NCI-H1694 treated with DMSO at 0.1 percent for 48 hours (cell line): Measurements from ENCODE around the gene TGM3.

ENCODE experiments used
- DNase-seq: peaks from one replicate; lab custom pipeline; 2025; lab: John Stamatoyannopoulos, UW

Gene TGM3

DNA sequence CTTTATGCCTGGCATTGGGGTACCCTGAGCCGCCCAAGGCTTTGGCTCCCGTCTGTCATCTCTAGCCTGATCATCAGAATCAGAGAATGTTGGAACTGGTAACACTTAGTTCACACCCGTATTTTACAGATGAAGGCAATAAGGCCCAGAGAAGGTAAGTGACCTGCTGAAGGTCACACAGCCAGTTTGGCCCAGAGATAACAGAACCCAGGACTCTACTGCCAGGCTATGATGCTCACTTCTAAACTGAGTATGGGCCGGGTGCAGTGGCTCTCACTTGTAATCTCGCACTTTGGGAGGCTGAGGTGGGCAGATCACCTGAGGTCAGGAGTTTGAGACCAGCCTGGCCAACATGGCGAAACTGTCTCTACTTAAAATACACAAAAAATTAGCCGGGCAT lies 83.1 kb downstream of the TGM3 start:
- DNase-seq: no peak

DNA sequence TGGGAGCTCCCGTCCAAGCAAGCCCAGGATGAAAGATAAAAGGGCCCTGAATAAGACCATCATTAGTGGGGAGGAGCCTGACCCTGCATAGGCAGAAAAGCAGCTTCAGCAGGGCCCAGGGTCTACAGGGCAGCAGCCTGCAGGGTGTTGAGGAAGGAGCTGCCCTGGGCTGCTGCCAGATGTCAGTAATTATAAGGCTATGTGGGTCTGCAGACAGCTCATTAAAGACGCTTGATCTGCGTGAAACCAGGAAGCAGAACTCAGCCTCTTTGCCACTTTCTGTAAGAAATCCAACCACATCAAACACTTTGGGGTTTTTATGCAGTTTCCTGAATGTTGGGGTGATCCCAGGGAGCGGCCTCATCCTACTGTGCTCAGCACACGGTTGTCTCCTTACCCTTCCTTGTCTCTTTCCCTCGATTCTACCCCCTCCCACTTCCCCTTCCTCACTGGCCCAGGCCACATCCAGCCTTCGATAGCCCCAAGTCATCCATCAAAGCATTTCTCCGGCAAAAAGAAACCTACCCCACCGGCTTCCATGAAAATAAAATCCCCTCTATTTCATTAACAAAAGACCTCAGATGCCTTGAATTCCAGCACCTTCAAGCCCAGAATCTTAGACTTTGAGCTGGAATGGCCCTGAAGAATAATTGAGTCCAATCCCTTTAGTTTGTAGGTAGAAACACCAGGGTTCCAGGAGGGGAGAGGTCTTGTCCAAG lies 83.9 kb downstream of the TGM3 start:
- no peak for DNase-seq

DNA sequence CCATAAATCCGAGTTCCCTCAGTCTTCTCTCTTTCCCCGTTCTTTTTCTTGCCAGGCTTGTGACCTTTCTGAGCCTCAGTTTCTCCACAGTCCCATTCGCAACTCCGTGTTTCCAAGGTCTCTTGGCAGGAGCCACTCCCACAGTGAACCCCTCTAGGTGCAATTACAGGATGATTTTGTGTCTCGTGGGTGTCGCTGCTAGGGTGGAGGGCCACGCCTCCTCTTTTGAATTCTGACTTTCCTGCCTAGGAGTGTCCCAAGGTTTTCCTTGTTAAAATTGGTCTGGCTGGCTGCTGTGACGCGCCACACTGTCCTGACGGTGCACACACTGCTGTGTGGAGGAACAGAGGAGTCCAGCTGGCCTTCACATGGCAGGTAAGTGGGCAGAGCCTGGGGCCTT lies 84.8 kb downstream of the TGM3 start, which contains the start of gene TGM6:
TGM6 (plus strand) TSS at position 301 of the 400 bp plus-strand sequence; CDS start at position 369, 68 bp downstream.
- DNase-seq: no peak

DNA sequence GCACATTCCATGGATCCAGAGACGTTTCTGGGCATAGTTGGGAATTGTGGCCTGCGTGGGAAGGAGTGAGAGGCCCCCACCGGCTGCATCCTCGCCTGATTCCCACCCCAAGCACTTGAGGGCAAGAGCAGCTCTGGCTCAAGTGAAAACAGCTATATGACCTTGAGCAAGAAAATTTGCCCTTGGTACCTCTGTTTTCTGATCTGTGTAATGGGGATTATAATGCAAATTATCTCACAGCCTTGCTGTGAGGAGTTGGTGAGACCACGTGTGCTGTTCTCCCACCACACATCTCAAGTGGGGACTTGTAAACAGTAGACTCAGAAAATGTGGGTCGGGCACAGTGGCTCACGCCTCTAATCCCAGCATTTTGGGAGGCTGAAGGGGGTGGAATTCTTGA lies 85.5 kb downstream of the TGM3 start:
- DNase-seq: no peak

DNA sequence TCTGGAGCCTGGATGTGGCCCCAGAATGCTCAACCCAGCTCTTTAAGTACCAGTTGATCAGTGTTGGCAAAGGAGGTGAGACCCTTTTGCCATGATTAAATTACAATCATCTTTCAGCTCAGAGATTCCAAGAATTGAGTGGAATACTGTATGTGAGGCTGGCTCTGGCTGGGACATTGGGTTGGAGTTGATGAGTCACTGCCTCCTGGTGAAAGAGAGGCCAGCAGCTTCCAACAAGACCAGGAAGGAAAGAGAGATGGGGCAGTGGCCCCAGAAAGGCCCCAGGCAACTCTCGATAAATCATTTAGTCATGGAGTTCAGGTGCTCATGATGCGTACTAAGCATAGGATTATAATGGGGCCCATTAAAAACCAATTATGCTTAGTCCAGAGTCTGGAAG lies 87.0 kb downstream of the TGM3 start:
- no peak for DNase-seq

DNA sequence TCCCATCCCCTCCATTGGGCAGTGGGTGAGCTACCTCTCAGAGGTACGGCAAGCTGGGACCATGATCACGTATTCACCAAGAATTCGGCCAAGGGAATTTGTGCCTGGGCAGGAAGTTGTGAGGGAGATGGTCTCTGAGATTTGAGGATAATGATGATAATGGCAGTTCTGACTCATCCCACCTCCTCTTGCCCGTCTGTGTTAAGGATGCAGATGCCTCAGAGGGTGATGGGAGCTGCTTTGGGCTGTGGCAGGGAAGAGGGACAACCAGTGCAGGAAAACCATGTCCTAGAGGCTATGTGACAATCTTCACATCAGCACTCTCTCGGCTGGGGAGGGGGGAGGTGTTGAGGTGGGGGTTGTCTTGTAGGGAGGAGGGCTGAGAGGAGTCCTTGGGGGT lies 89.2 kb downstream of the TGM3 start:
- no peak for DNase-seq

DNA sequence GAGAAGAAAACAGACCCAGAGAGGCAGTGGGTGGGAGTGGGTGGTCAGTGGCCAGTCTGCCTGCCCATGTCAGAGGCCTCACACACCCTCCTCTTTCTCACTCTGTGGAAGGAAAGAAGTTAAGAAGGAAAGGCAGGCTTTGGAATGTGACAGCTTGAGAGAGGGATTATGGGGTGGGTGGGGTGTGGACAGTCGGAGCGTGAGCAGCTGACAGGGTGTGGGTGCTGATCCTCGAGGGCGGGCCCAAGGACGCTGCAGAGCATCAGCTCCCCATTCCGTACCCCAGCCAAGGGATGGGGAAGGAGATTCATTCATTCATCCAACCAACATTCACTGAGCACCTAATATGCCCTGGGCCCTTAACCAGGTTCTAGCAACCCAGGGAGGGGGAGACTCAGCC lies 89.7 kb downstream of the TGM3 start:
- DNase-seq: no peak

DNA sequence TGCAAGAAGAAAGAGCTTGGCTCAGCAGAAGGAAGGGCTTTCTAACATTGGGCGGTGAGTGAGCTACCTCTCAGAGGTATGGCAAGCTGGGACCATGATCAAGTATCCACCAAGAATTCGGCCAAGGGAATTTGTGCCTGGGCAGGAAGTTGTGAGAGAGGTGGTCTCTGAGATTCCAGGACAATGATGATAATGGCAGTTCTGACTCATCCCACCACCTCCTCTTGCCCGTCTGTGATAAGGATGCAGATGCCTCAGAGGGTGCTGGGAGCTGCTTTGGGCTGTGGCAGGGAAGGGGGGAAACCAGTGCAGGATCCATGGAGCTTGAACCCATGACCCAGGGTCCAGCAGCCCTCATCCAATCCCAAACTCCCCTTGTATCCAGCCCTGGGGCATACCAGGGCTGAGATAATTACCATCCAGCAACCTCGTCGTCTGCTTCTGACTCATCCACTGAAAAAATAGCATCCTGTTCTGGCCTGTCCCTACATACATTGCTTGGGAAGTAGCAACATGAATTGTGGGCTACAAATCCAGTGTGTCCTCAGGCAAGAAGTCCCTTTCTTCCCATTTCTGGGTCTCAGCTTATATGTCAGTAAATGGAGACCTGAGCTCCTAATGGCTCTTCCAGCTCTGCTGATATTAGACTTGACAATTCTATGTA lies 90.8 kb downstream of the TGM3 start:
- DNase-seq: no peak

DNA sequence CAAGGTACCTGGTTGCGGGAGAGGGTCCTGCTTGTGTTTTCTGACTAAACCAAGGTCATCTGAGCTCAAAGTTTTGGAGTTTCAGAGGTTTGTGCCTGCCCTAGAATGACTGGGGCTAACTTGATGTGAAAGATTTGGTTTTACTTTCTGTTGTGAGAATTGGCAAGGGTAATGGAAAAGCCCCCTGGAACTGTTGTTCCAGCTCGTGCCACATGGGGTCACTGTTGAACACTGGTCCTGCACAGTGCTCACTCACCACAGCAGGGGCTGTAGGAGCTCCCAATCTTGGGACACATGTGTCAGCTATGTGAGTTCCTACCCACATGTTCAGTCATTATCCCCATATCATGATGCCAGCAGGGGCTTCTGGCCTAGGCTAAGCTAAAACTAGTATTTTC lies 91.4 kb downstream of the TGM3 start:
- no peak for DNase-seq

DNA sequence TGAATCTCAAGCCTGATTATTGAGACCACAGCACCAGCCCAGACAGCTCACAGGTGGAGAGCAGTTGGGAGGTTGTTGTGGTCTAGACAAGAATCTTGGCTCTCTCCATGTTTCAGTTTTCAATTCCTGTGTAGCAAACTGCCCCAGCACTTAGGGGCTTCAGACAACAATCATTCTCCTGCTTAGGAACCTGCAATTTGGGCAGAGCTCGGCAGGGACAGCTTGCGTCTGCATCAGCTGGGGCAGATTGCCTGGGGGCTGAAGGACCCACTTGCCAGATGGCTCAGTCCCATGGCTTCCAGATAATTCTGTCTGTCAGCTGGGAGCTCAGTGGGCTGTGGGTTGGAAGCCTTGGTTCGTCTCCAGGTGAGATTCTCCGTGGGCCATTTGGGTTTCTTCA lies 91.8 kb downstream of the TGM3 start:
- DNase-seq: no peak
